Measurements from ENCODE around the gene FHOD3. TPM values are rescaled to one million over a fixed set of nuclear protein-coding genes. Genes with fewer than 3 reads are reported as not detected.

Gene FHOD3
- total RNA-seq, 4 donors from 2014 or later: 0.26 to 13.8 (median 4.9) TPM; not detected in 1

- H3K27me3 ChIP-seq: no peaks in the 10 kb centered on the region
- intact Hi-C loops (cut with DNase I; ENCODE audit: low total_unique reads): no loop called here
- no peak overlapping the region for H3K27ac ChIP-seq
Observed at GRCh38 chr18:36629836-36630235, 332.3 kb downstream of the FHOD3 start.

GRCh38 chr18:36630917-36631316, 333.4 kb downstream of the FHOD3 start:
- H3K27me3 ChIP-seq: no peaks in the 10 kb centered on the region
- H3K4me3 ChIP-seq: no peak overlapping the region
- H3K9me3 ChIP-seq: no peaks in the 10 kb centered on the region
- H3K27ac ChIP-seq: no peak overlapping the region
- no peak for TF ChIP-seq POLR2A (IDR thresholded peaks at IDR 0.05)
- TF ChIP-seq CTCF (IDR thresholded peaks at IDR 0.05): no peak
- H3K4me1 ChIP-seq: no peaks in the 10 kb centered on the region
- H3K36me3 ChIP-seq: no peaks in the 10 kb centered on the region
- intact Hi-C loops (cut with DNase I; ENCODE audit: low total_unique reads): no loop called here
- DNase-seq: no peak

More at GRCh38 chr18:36629836-36630235, 332.3 kb downstream of the FHOD3 start:
- Histone ChIP-seq H3K9me3 (no peaks in the 10 kb centered on the region), H3K4me3 (no peak overlapping the region), H3K36me3 (no peaks in the 10 kb centered on the region), H3K4me1 (no peaks in the 10 kb centered on the region)
- TF ChIP-seq CTCF (IDR thresholded peaks at IDR 0.05): no peak
- TF ChIP-seq POLR2A (IDR thresholded peaks at IDR 0.05): no peak
- DNase-seq: no peak

GRCh38 chr18:36633961-36634412, 336.5 kb downstream of the FHOD3 start:
- intact Hi-C loops (cut with DNase I; ENCODE audit: low total_unique reads): no loop called here
- Histone ChIP-seq H3K36me3 (no peaks in the 10 kb centered on the region), H3K27me3 (no peaks in the 10 kb centered on the region), H3K4me1 (no peaks in the 10 kb centered on the region), H3K27ac (no peak overlapping the region), H3K4me3 (no peak overlapping the region), H3K9me3 (no peaks in the 10 kb centered on the region)
- no peak for TF ChIP-seq POLR2A (IDR thresholded peaks at IDR 0.05)
- no peak for TF ChIP-seq CTCF (IDR thresholded peaks at IDR 0.05)
- no peak for DNase-seq

GRCh38 chr18:36634573-36635216, 337.2 kb downstream of the FHOD3 start:
- Histone ChIP-seq H3K9me3 (no peaks in the 10 kb centered on the region), H3K36me3 (no peaks in the 10 kb centered on the region), H3K27me3 (no peaks in the 10 kb centered on the region), H3K27ac (no peak overlapping the region), H3K4me1 (no peaks in the 10 kb centered on the region), H3K4me3 (no peak overlapping the region)
- TF ChIP-seq CTCF (IDR thresholded peaks at IDR 0.05) (no peak), POLR2A (IDR thresholded peaks at IDR 0.05) (no peak)
- no peak for DNase-seq
- intact Hi-C loops (cut with DNase I; ENCODE audit: low total_unique reads): no loop called here

- Histone ChIP-seq H3K4me3 (no peak overlapping the region), H3K27ac (no peak overlapping the region), H3K36me3 (no peaks in the 10 kb centered on the region), H3K4me1 (no peaks in the 10 kb centered on the region), H3K27me3 (no peaks in the 10 kb centered on the region), H3K9me3 (no peaks in the 10 kb centered on the region)
- no peak for DNase-seq
- intact Hi-C loops (cut with DNase I; ENCODE audit: low total_unique reads): no loop called here
- TF ChIP-seq POLR2A (IDR thresholded peaks at IDR 0.05): no peak
- TF ChIP-seq CTCF (IDR thresholded peaks at IDR 0.05): no peak
Observed at GRCh38 chr18:36635414-36636096, 338.0 kb downstream of the FHOD3 start.

Measured in uterus (tissue), 4 donors.